Chondrocyte (in vitro differentiated cells): ENCODE measurements around the gene SUMF1. TPM values are rescaled to one million over a fixed set of nuclear protein-coding genes. Genes with fewer than 3 reads are reported as not detected.

Source experiments
- DNase-seq: peaks from one replicate; pipeline ENCODE4 v3.0.0; 2021; ENCODE audit warnings: mixed read lengths, low spot score
- H3K27ac Mint-ChIP-seq: one replicate; pipeline ENCODE4 v1.8.0; 2021; ENCODE audit warnings: mild to moderate bottlenecking, moderate library complexity, mixed read lengths; ENCODE audit not compliant: unreplicated experiment
- H3K27me3 Mint-ChIP-seq: 2 replicates; pipeline ENCODE4 v1.8.0; 2021; ENCODE audit warnings: low read depth, mixed read lengths
- H3K36me3 Mint-ChIP-seq: 2 replicates; pipeline ENCODE4 v1.8.0; 2021; ENCODE audit warnings: low read depth, mixed read lengths
- H3K4me1 Mint-ChIP-seq: 2 replicates; pipeline ENCODE4 v1.8.0; 2021; ENCODE audit warnings: low read depth, mild to moderate bottlenecking, mixed read lengths
- H3K4me3 Mint-ChIP-seq: one replicate; pipeline ENCODE4 v1.8.0; 2021; ENCODE audit warnings: mild to moderate bottlenecking, moderate library complexity, mixed read lengths; ENCODE audit not compliant: unreplicated experiment
- H3K9me3 Mint-ChIP-seq: 2 replicates; pipeline ENCODE4 v1.8.0; 2021; ENCODE audit warnings: low read depth, mixed read lengths
- CTCF ChIP-seq: fragments of 200-600 bp; sonication (generic); IDR thresholded peaks from 2 replicates; pipeline ENCODE4 v1.5.0; 2021; ENCODE audit warnings: antibody characterized with exemption, mild to moderate bottlenecking, moderate library complexity
- total RNA-seq: library from RNA; stranded (reverse); gene quantifications from 3 replicates; pipeline ENCODE4 v1.2.1, GENCODE V29; 2021

The SUMF1 gene
- total RNA-seq, 1 donor from 2014 or later = 33.0 TPM

GRCh38 chr3:4426782-4427344, 40.2 kb downstream of the SUMF1 start:
- Mint-ChIP-seq H3K4me1 (peaks cover 38% of the 10 kb centered on the region), H3K27ac (peak overlapping the region; percentile 93), H3K4me3 (peak overlapping the region; percentile 26)

DNA sequence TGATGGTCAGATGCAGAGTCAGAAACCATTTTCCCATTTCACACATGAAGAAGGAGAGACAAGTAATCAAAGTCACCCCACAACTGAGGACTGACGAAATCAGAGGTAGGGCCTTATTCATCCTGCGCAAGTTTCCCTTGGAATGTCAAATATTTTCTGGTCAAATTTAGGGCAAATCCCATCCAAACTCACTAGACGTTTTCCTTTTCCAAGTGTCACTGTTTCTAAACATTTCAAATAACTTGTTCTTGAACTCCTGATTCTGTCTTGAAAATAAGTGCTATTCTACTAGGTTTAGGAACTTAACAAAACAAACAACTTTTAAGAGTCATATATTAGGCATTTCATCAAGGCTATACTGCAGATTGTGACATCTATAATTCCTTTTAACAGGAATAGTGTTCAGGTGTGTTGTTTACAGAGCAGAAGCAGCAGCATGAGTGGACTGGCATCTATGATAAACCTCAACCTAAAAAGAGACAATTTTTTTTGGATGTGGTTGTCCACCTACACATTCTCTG, 40.7 kb downstream of the SUMF1 start:
- no peak for TF ChIP-seq CTCF
- H3K27me3 Mint-ChIP-seq = no peaks in the 10 kb centered on the region
- no peak overlapping the region for H3K4me3 Mint-ChIP-seq
- DNase-seq = no peak
- no peaks in the 10 kb centered on the region for H3K9me3 Mint-ChIP-seq
- peaks cover 1% of the 10 kb centered on the region for H3K36me3 Mint-ChIP-seq
- peaks cover 43% of the 10 kb centered on the region for H3K4me1 Mint-ChIP-seq
- H3K27ac Mint-ChIP-seq = peak overlapping the region; percentile 93

More at GRCh38 chr3:4426782-4427344, 40.2 kb downstream of the SUMF1 start:
- no peaks in the 10 kb centered on the region for H3K9me3 Mint-ChIP-seq
- H3K27me3 Mint-ChIP-seq = no peaks in the 10 kb centered on the region
- no peak for DNase-seq
- peaks cover 2% of the 10 kb centered on the region for H3K36me3 Mint-ChIP-seq
- TF ChIP-seq CTCF = no peak

DNA sequence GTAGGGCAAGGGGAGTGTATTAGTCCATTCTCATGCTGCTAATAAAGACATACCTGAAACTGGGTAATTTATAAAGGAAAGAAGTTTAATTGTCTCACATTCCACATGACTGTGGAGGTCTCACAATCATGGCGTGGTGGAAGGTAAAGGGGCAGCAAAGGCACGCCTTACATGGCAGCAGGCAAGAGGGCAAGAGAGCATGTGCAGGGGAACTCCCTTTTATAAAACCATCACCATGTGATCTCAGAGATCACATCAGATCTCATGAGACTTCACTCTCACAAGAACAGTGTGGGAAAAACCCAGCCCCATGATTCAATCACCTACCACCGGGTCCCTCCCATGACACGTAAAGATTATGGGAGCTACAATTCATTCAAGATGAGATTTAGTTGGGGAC, 41.4 kb downstream of the SUMF1 start:
- Mint-ChIP-seq H3K4me3 (no peak overlapping the region), H3K27me3 (no peaks in the 10 kb centered on the region), H3K27ac (peak overlapping the region; percentile 93), H3K4me1 (peaks cover 45% of the 10 kb centered on the region), H3K36me3 (no peaks in the 10 kb centered on the region), H3K9me3 (no peaks in the 10 kb centered on the region)
- no peak for DNase-seq
- no peak for TF ChIP-seq CTCF

- no peak for DNase-seq
- no peak overlapping the region for H3K27ac Mint-ChIP-seq
- no peaks in the 10 kb centered on the region for H3K36me3 Mint-ChIP-seq
- H3K4me3 Mint-ChIP-seq = no peak overlapping the region
- no peak for TF ChIP-seq CTCF
- peaks cover 45% of the 10 kb centered on the region for H3K4me1 Mint-ChIP-seq
- H3K27me3 Mint-ChIP-seq = no peaks in the 10 kb centered on the region
- no peaks in the 10 kb centered on the region for H3K9me3 Mint-ChIP-seq
These were observed 42.0 kb downstream of the SUMF1 start for GRCh38 chr3:4425055-4425454.

DNA sequence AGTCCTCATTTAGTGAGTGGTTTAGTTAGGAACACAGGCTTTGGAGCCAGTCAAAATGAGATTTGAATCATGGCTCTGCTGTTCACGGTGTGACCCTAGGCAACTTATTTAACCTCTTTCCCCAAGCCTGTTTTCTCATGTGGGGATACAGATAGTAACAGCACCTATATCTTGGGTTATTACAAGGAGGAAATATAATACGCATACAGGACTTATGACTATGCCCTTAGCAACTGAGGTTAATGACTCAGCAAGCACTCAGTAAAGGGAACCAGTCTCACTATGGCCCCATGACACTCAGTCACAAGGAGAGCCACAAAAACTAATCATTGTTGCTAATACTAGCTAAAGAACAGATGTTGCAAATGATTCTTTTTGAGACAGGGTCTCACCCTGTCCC, 45.9 kb downstream of the SUMF1 start:
- no peak overlapping the region for H3K27ac Mint-ChIP-seq
- H3K4me1 Mint-ChIP-seq = peaks cover 57% of the 10 kb centered on the region
- TF ChIP-seq CTCF = no peak
- H3K4me3 Mint-ChIP-seq = no peak overlapping the region
- H3K27me3 Mint-ChIP-seq = no peaks in the 10 kb centered on the region
- no peaks in the 10 kb centered on the region for H3K36me3 Mint-ChIP-seq
- DNase-seq = no peak
- H3K9me3 Mint-ChIP-seq = no peaks in the 10 kb centered on the region
